HPDE6-E6E7 (cell line): ENCODE data around the gene GPBAR1.

Experiments used
- DNase-seq: peaks from one replicate; pipeline ENCODE4 v3.0.0; 2011; ENCODE audit warnings: missing footprints; ENCODE audit errors: extremely low spot score

GPBAR1 gene

GRCh38 chr2:218244204-218244603 lies 16.6 kb upstream of the GPBAR1 start:
- DNase-seq = no peak

- no peak for DNase-seq
These were observed 16.1 kb upstream of the GPBAR1 start for GRCh38 chr2:218244665-218245064.

- no peak for DNase-seq
These were observed 15.6 kb upstream of the GPBAR1 start for GRCh38 chr2:218245214-218245613.

- no peak for DNase-seq
These were observed 11.1 kb upstream of the GPBAR1 start for GRCh38 chr2:218249691-218250090.

- no peak for DNase-seq
These were observed 8.1 kb upstream of the GPBAR1 start for GRCh38 chr2:218252509-218253231.

- no peak for DNase-seq
These were observed 7.6 kb upstream of the GPBAR1 start for GRCh38 chr2:218253232-218253625.

- DNase-seq = no peak
These were observed 5.4 kb upstream of the GPBAR1 start for GRCh38 chr2:218255446-218255845.

- DNase-seq = no peak
These were observed 4.0 kb upstream of the GPBAR1 start for GRCh38 chr2:218256612-218257350.

- no peak for DNase-seq
These were observed 3.3 kb upstream of the GPBAR1 start for GRCh38 chr2:218257390-218257981.

GRCh38 chr2:218259099-218259961 lies 1.5 kb upstream of the GPBAR1 start:
- no peak for DNase-seq

- DNase-seq = no peak
These were observed 649 bp upstream of the GPBAR1 start for GRCh38 chr2:218260166-218260565.

- DNase-seq = no peak
These were observed 815 bp downstream of the GPBAR1 start for GRCh38 chr2:218261423-218262236.

GRCh38 chr2:218262237-218262600 lies 1.4 kb downstream of the GPBAR1 start:
- DNase-seq = no peak

GRCh38 chr2:218262631-218263586 lies 2.1 kb downstream of the GPBAR1 start:
- DNase-seq = no peak

- DNase-seq = no peak
These were observed 3.2 kb downstream of the GPBAR1 start for GRCh38 chr2:218263817-218264641.

GRCh38 chr2:218264773-218265561 lies 4.2 kb downstream of the GPBAR1 start:
- DNase-seq = no peak

- DNase-seq = no peak
These were observed 4.8 kb downstream of the GPBAR1 start for GRCh38 chr2:218265626-218266025.

- no peak for DNase-seq
These were observed 5.6 kb downstream of the GPBAR1 start for GRCh38 chr2:218266316-218266979.
